ENCODE measurements around the gene GPR78.

DNA sequence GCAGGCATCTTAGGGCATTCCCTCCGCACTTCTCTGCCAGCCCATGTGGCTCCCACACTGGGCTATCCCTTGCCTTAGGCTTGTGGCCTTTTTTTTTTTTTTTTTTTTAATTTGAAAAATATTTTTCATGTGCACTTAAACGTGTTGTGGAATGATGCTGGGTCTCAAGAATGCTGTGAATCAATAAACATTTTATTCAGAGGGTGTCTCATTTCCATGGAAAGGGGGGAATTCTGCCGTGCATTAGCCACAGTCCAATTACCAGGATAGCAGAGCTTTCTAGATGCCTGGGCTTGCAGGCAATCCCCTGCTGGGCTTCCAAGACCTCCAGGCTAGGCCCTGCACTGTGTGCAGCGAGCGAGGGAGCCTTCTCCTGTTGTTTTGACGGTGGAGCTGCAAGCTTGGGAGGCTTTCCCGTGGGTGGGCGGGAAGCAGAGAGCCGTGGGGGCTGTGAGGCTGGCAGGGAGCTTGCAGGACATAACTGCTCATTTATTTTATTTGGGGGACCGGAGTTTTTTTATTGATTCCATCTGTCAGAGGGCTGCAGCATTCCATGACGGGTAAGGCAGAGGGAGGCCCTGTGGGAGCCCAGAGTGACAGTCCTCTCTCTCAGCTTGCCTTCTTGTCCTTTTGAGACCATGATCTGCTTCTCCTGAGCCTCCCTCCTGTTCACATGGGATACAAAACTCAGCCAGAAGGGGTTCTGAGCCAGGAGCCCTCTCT, 9.8 kb downstream of the GPR78 start:
- TF ChIP-seq, protein P1, sequence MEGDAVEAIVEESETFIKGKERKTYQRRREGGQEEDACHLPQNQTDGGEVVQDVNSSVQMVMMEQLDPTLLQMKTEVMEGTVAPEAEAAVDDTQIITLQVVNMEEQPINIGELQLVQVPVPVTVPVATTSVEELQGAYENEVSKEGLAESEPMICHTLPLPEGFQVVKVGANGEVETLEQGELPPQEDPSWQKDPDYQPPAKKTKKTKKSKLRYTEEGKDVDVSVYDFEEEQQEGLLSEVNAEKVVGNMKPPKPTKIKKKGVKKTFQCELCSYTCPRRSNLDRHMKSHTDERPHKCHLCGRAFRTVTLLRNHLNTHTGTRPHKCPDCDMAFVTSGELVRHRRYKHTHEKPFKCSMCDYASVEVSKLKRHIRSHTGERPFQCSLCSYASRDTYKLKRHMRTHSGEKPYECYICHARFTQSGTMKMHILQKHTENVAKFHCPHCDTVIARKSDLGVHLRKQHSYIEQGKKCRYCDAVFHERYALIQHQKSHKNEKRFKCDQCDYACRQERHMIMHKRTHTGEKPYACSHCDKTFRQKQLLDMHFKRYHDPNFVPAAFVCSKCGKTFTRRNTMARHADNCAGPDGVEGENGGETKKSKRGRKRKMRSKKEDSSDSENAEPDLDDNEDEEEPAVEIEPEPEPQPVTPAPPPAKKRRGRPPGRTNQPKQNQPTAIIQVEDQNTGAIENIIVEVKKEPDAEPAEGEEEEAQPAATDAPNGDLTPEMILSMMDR (conservative IDR thresholded peaks at IDR 0.05) = no peak
- no peak for TF ChIP-seq ZFX (IDR thresholded peaks at IDR 0.05)
